ENCODE results near the gene RMI1.

DNA sequence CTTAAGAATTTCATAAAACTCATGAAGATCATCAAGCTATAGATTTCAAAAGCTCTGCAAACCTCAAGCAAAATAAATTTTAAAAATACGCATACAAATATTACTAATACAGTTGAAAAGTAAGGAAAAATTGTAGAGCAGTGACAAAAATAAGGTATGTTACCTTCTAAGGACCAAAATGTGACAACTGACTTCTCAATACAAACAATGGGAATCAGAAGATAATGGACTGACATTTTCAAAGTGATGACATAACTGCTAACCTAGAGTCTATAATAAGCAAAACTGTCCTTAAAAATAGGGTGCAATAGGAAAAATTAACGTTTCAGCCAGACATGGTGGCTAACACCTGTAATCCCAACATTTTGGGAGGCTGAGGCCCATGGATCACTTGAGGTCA lies 27.1 kb downstream of the RMI1 start:
- no peak for TF ChIP-seq POLR2A (IDR thresholded peaks at IDR 0.05)
- no peak for TF ChIP-seq POLR2AphosphoS5 (IDR thresholded peaks at IDR 0.05)
- TF ChIP-seq, protein P1, sequence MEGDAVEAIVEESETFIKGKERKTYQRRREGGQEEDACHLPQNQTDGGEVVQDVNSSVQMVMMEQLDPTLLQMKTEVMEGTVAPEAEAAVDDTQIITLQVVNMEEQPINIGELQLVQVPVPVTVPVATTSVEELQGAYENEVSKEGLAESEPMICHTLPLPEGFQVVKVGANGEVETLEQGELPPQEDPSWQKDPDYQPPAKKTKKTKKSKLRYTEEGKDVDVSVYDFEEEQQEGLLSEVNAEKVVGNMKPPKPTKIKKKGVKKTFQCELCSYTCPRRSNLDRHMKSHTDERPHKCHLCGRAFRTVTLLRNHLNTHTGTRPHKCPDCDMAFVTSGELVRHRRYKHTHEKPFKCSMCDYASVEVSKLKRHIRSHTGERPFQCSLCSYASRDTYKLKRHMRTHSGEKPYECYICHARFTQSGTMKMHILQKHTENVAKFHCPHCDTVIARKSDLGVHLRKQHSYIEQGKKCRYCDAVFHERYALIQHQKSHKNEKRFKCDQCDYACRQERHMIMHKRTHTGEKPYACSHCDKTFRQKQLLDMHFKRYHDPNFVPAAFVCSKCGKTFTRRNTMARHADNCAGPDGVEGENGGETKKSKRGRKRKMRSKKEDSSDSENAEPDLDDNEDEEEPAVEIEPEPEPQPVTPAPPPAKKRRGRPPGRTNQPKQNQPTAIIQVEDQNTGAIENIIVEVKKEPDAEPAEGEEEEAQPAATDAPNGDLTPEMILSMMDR (IDR thresholded peaks at IDR 0.05) = no peak
- TF ChIP-seq EP300 (IDR thresholded peaks at IDR 0.05) = no peak
